GM18507 (cell line): Measurements from ENCODE around the gene TRAPPC2B.

ENCODE experiments used
- DNase-seq: peaks from one replicate; pipeline ENCODE4 v3.0.0; 2011; ENCODE audit warnings: low read depth; ENCODE audit not compliant: insufficient read length; ENCODE audit errors: extremely low spot score
- FAIRE-seq: peaks from 2 replicates; lab custom pipeline; 2011; peaks lifted over from hg19 to GRCh38; lab: Jason Lieb, UNC

The TRAPPC2B gene

GRCh38 chr19:57362997-57363687 lies at the start of gene TRAPPC2B, which contains the start of gene ZNF547:
TRAPPC2B (plus strand) TSS chr19:57363551; CDS start chr19:57364834, 1,283 bp downstream.
ZNF547 (plus strand) TSS chr19:57363551; CDS start chr19:57368556, 5,005 bp downstream.
- peak; percentile 82 for DNase-seq
- peak; percentile 100 for FAIRE-seq

- no peak for FAIRE-seq
- no peak for DNase-seq
Measured at GRCh38 chr19:57314146-57314545, 49.2 kb upstream of the TRAPPC2B start.

- FAIRE-seq = no peak
Measured at GRCh38 chr19:57317503-57317902, 45.8 kb upstream of the TRAPPC2B start.

GRCh38 chr19:57319869-57320179 lies 43.5 kb upstream of the TRAPPC2B start:
- DNase-seq = no peak
- no peak for FAIRE-seq

More at GRCh38 chr19:57317503-57317902, 45.8 kb upstream of the TRAPPC2B start:
- no peak for DNase-seq

- peak; percentile 99 for FAIRE-seq
- DNase-seq = peak; percentile 93
Measured at GRCh38 chr19:57320180-57321084, 42.9 kb upstream of the TRAPPC2B start, which contains the start of gene ZNF543. ZNF543 (plus strand) TSS chr19:57320472; CDS start chr19:57320854, 382 bp downstream.

- DNase-seq (no peak), FAIRE-seq (no peak)
Measured at GRCh38 chr19:57321116-57321515, 42.2 kb upstream of the TRAPPC2B start.

GRCh38 chr19:57321751-57322150 lies 41.6 kb upstream of the TRAPPC2B start:
- FAIRE-seq (no peak), DNase-seq (no peak)

GRCh38 chr19:57324992-57325391 lies 38.4 kb upstream of the TRAPPC2B start:
- no peak for FAIRE-seq
- no peak for DNase-seq

- DNase-seq (no peak), FAIRE-seq (no peak)
Measured at GRCh38 chr19:57327993-57328392, 35.4 kb upstream of the TRAPPC2B start.

GRCh38 chr19:57334191-57334590 lies 29.2 kb upstream of the TRAPPC2B start:
- DNase-seq (no peak), FAIRE-seq (no peak)

GRCh38 chr19:57338877-57339276 lies 24.5 kb upstream of the TRAPPC2B start:
- DNase-seq = no peak
- FAIRE-seq = no peak

- DNase-seq (no peak), FAIRE-seq (no peak)
Measured at GRCh38 chr19:57342582-57342981, 20.8 kb upstream of the TRAPPC2B start.

- FAIRE-seq (no peak), DNase-seq (no peak)
Measured at GRCh38 chr19:57348136-57348535, 15.2 kb upstream of the TRAPPC2B start.

GRCh38 chr19:57350877-57351805 lies 12.2 kb upstream of the TRAPPC2B start, which contains the start of gene ZNF304:
ZNF304 (plus strand) TSS chr19:57351271; CDS start chr19:57351665, 394 bp downstream.
- DNase-seq (peak; percentile 84), FAIRE-seq (peak; percentile 99)

GRCh38 chr19:57351867-57352266 lies 11.5 kb upstream of the TRAPPC2B start:
- FAIRE-seq = no peak

GRCh38 chr19:57355916-57356315 lies 7.4 kb upstream of the TRAPPC2B start:
- FAIRE-seq = no peak
- DNase-seq = no peak

More at GRCh38 chr19:57351867-57352266, 11.5 kb upstream of the TRAPPC2B start:
- no peak for DNase-seq

- no peak for FAIRE-seq
- no peak for DNase-seq
Measured at GRCh38 chr19:57357406-57357805, 5.9 kb upstream of the TRAPPC2B start.

GRCh38 chr19:57359300-57359699 lies 4.1 kb upstream of the TRAPPC2B start:
- FAIRE-seq (no peak), DNase-seq (no peak)

- DNase-seq (no peak), FAIRE-seq (no peak)
Measured at GRCh38 chr19:57362419-57362818, 932 bp upstream of the TRAPPC2B start.
